OCI-LY1 (cell line): Measurements from ENCODE around the gene TRO.

ENCODE experiments used
- H2AFZ ChIP-seq: fragments of 200-600 bp; sonication (generic), shearing (Covaris generic); 2 replicates; pipeline ENCODE4 v1.6.0; 2014; ENCODE audit warnings: antibody characterized with exemption, mild to moderate bottlenecking, low read length
- H3F3A ChIP-seq: fragments of 200-600 bp; sonication (generic), shearing (Covaris generic); 2 replicates; pipeline ENCODE4 v1.6.0; 2014; ENCODE audit warnings: mild to moderate bottlenecking, antibody characterized with exemption, low read length, moderate library complexity; ENCODE audit not compliant: insufficient read depth
- H3K27ac ChIP-seq: fragments of 200-600 bp; sonication (generic); 2 replicates; pipeline ENCODE4 v1.5.1; 2014; ENCODE audit warnings: low read length, mixed run types, mild to moderate bottlenecking, low read depth; ENCODE audit not compliant: poor library complexity, severe bottlenecking
- H3K27me3 ChIP-seq: fragments of 200-600 bp; sonication (generic); 2 replicates; pipeline ENCODE4 v1.6.0; 2014; ENCODE audit warnings: antibody characterized with exemption, mild to moderate bottlenecking, low read length, moderate library complexity; ENCODE audit not compliant: insufficient read depth
- H3K36me3 ChIP-seq: fragments of 200-600 bp; sonication (generic); 2 replicates; pipeline ENCODE4 v1.6.1; 2014; ENCODE audit warnings: mild to moderate bottlenecking, antibody characterized with exemption, low read length, moderate library complexity, mixed read lengths; ENCODE audit not compliant: insufficient read depth
- H3K4me1 ChIP-seq: fragments of 200-600 bp; sonication (generic); 2 replicates; pipeline ENCODE4 v1.5.1; 2014; ENCODE audit warnings: mild to moderate bottlenecking, low read length, moderate library complexity; ENCODE audit not compliant: insufficient read depth, severe bottlenecking
- H3K4me2 ChIP-seq: fragments of 200-600 bp; sonication (generic), shearing (Covaris generic); 2 replicates; pipeline ENCODE4 v1.6.1; 2014; ENCODE audit warnings: low read length
- H3K4me3 ChIP-seq: fragments of 200-600 bp; sonication (generic); 2 replicates; pipeline ENCODE4 v1.5.1; 2014; ENCODE audit warnings: low read length, low read depth, mild to moderate bottlenecking, mixed read lengths; ENCODE audit not compliant: poor library complexity, severe bottlenecking
- H3K79me2 ChIP-seq: fragments of 200-600 bp; shearing (Covaris generic); 2 replicates; pipeline ENCODE4 v1.6.1; 2016; ENCODE audit warnings: mixed run types, low read length, mixed read lengths; ENCODE audit not compliant: insufficient read depth
- H3K9ac ChIP-seq: fragments of 200-600 bp; sonication (generic), shearing (Covaris generic); 2 replicates; pipeline ENCODE4 v1.6.1; 2014; ENCODE audit warnings: mild to moderate bottlenecking, low read length, mixed read lengths
- H3K9me2 ChIP-seq: fragments of 200-600 bp; sonication (generic), shearing (Covaris generic); 2 replicates; pipeline ENCODE4 v1.6.1; 2014; ENCODE audit warnings: low read depth, mild to moderate bottlenecking, low read length, mixed read lengths
- H3K9me3 ChIP-seq: fragments of 200-600 bp; shearing (Covaris generic); 2 replicates; pipeline ENCODE4 v1.6.1; 2014; ENCODE audit warnings: low read length, mixed read lengths
- H4K20me1 ChIP-seq: fragments of 200-600 bp; sonication (generic), shearing (Covaris generic); 2 replicates; pipeline ENCODE4 v1.6.0; 2016; ENCODE audit warnings: mild to moderate bottlenecking, low read length; ENCODE audit not compliant: insufficient read depth
- EZH2 ChIP-seq: fragments of 200-600 bp; sonication (generic), shearing (Covaris generic); IDR thresholded peaks from 2 replicates; pipeline ENCODE4 v1.8.0; 2017; ENCODE audit warnings: borderline replicate concordance, mixed run types, mild to moderate bottlenecking, antibody characterized with exemption, low read length, moderate library complexity, mixed read lengths
- TF ChIP-seq, protein P1 (sequence below): fragments of 200-600 bp; sonication (generic), shearing (Covaris generic); IDR thresholded peaks from 2 replicates; pipeline ENCODE4 v1.5.1; 2017; ENCODE audit warnings: mild to moderate bottlenecking, antibody characterized with exemption, low read length, moderate library complexity, mixed read lengths

The TRO gene

DNA sequence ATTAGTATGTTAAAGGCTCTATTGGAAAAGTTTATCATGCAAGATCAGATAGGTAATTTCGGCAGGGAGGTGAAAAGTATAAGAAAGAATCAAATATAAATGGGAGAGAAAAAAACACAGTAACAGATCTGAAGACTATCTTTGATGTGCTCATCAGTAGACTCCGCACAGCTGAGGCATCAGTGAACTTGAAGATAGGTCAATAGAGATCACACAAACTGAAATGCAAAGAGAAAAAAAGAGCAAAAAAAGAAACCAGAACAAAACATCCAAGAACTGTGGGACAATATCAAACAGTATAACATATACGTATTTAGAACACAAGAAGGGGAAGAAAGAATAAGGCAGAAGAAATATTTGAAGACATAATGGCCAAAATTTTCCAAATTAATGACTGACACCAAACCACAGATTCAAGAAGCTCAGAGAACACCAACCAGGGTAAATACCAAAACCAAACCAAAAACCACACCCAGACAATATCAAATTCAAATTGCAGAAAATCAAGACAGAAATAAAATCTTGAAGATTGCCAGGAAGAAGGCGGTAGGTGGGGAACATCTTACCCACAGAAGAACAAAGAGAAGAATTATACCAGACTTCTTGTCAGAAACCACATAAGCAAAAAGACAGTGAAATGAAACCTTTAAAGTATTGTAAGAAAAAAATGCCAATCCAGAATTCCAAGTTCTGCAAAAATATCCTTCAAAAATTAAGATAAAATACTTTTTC, 44.3 kb downstream of the TRO start:
- no peak for TF ChIP-seq EZH2
- TF ChIP-seq, protein P1, sequence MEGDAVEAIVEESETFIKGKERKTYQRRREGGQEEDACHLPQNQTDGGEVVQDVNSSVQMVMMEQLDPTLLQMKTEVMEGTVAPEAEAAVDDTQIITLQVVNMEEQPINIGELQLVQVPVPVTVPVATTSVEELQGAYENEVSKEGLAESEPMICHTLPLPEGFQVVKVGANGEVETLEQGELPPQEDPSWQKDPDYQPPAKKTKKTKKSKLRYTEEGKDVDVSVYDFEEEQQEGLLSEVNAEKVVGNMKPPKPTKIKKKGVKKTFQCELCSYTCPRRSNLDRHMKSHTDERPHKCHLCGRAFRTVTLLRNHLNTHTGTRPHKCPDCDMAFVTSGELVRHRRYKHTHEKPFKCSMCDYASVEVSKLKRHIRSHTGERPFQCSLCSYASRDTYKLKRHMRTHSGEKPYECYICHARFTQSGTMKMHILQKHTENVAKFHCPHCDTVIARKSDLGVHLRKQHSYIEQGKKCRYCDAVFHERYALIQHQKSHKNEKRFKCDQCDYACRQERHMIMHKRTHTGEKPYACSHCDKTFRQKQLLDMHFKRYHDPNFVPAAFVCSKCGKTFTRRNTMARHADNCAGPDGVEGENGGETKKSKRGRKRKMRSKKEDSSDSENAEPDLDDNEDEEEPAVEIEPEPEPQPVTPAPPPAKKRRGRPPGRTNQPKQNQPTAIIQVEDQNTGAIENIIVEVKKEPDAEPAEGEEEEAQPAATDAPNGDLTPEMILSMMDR, result no peak
- H3K9me3 ChIP-seq, result no peaks in the 10 kb centered on the region
- no peaks in the 10 kb centered on the region for H4K20me1 ChIP-seq
- H3K4me2 ChIP-seq, result no peak overlapping the region
- no peak overlapping the region for H3K4me3 ChIP-seq
- no peaks in the 10 kb centered on the region for H3K9me2 ChIP-seq
- no peaks in the 10 kb centered on the region for H3K4me1 ChIP-seq
- no peaks in the 10 kb centered on the region for H3F3A ChIP-seq
- no peaks in the 10 kb centered on the region for H3K36me3 ChIP-seq
- no peaks in the 10 kb centered on the region for H3K27me3 ChIP-seq
- H3K9ac ChIP-seq, result no peak overlapping the region
- H3K27ac ChIP-seq, result no peak overlapping the region
- no peaks in the 10 kb centered on the region for H3K79me2 ChIP-seq
- H2AFZ ChIP-seq, result no peak overlapping the region

DNA sequence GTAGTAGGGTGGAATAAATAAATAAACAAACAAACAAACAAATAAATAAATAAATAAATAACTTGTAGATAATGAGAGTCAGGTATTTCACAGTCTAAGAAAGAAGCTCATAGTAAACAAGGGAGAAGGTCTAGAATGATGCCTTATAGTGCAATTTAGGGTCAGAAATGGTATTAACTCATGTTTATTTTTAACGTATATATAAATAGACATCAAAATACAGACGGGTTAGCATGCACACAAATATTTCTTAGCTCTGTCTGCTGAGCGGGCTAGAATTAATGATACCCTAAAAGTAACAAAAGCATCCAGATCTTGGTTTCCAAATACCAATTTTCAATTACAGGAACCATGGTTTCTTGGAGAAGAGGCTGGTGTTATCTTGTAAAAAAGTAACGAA, 56.8 kb downstream of the TRO start:
- no peaks in the 10 kb centered on the region for H3F3A ChIP-seq
- TF ChIP-seq EZH2, result no peak
- TF ChIP-seq, protein P1, result no peak
- H3K9me3 ChIP-seq, result no peaks in the 10 kb centered on the region
- no peaks in the 10 kb centered on the region for H3K36me3 ChIP-seq
- no peaks in the 10 kb centered on the region for H3K9me2 ChIP-seq
- H3K4me3 ChIP-seq, result no peak overlapping the region
- no peaks in the 10 kb centered on the region for H4K20me1 ChIP-seq
- no peak overlapping the region for H2AFZ ChIP-seq
- H3K9ac ChIP-seq, result no peak overlapping the region
- no peaks in the 10 kb centered on the region for H3K27me3 ChIP-seq
- H3K4me1 ChIP-seq, result no peaks in the 10 kb centered on the region
- H3K4me2 ChIP-seq, result no peak overlapping the region
- no peaks in the 10 kb centered on the region for H3K79me2 ChIP-seq
- no peak overlapping the region for H3K27ac ChIP-seq

DNA sequence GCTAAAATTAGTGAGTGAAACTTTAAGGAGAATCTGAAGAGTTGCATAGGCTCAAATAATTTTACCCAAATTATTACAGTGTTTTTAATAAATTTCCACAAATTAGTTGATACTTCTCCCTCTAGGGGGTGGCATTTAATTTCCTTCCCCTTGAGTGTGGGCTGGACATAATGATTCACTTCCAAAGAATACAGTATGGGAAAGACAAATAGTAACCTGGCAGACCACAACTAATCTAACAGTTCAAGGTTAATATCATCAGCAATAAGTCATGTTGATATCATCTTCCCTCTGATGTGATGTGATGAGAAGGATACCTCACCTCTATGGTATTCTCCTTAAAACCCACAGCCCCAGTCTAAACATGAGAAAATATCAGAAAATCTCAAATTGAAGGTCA, 57.8 kb downstream of the TRO start:
- no peaks in the 10 kb centered on the region for H3K4me1 ChIP-seq
- H3K36me3 ChIP-seq, result no peaks in the 10 kb centered on the region
- TF ChIP-seq, protein P1, result no peak
- no peak for TF ChIP-seq EZH2
- H3K79me2 ChIP-seq, result no peaks in the 10 kb centered on the region
- no peaks in the 10 kb centered on the region for H3K27me3 ChIP-seq
- no peaks in the 10 kb centered on the region for H3K9me3 ChIP-seq
- H3K9ac ChIP-seq, result no peak overlapping the region
- no peak overlapping the region for H3K27ac ChIP-seq
- H3K9me2 ChIP-seq, result no peaks in the 10 kb centered on the region
- H4K20me1 ChIP-seq, result no peaks in the 10 kb centered on the region
- no peak overlapping the region for H3K4me2 ChIP-seq
- no peaks in the 10 kb centered on the region for H3F3A ChIP-seq
- H2AFZ ChIP-seq, result no peak overlapping the region
- H3K4me3 ChIP-seq, result no peak overlapping the region
